Right ventricle myocardium inferior (tissue), 1 donor: ENCODE measurements around the gene NKAIN2. TPM values are rescaled to one million over a fixed set of nuclear protein-coding genes. Genes with fewer than 3 reads are reported as not detected.
"Not testable (repeated sequence)": the region's sequence is repeated elsewhere in the genome, so short reads cannot be mapped to it uniquely, and the experiment has no call there.

Source experiments
- ATAC-seq: fragments of 200-7000 bp; cut with Tn5 transposase; one replicate; pipeline ENCODE4 v1.9.1; 2020; ENCODE audit warnings: mild to moderate bottlenecking, moderate library complexity
- DNase-seq: peaks from one replicate; pipeline ENCODE4 v3.0.0; 2021; ENCODE audit errors: missing footprints
- intact Hi-C: fragments of 100-400 bp; cut with DNase I; formaldehyde crosslinking; loops from one replicate; pipeline ENCODE4 v1.11.0; 2022
- total RNA-seq: library from RNA; stranded (reverse); fragmentation: NEBNext Ultra II Directional; extraction: Animal tissue kit (Norgen Biotek cat#: 25700); gene quantifications from one replicate; pipeline ENCODE4 v1.2.1, GENCODE V29; 2021
- donor health status: DM: no; HTN: yes; CAD: no; lungs with severe emphysema.

The NKAIN2 gene
- total RNA-seq, 1 donor from 2014 or later: 0.30 TPM

GRCh38 chr6:124123617-124124209 is 320.0 kb downstream of the NKAIN2 start:
- DNase-seq (no peak), ATAC-seq (no peak)
- intact Hi-C loops: no loop called here

- no peak for DNase-seq
- no peak for ATAC-seq
- intact Hi-C loops: no loop called here
Observed at GRCh38 chr6:124131259-124131658, 327.6 kb downstream of the NKAIN2 start.

- DNase-seq (no peak), ATAC-seq (no peak)
- intact Hi-C loops: no loop called here
Observed at GRCh38 chr6:124131779-124132178, 328.1 kb downstream of the NKAIN2 start.

GRCh38 chr6:124132256-124132655 is 328.6 kb downstream of the NKAIN2 start:
- intact Hi-C loops: no loop called here
- ATAC-seq (no peak), DNase-seq (no peak)

- no peak for DNase-seq
- no peak for ATAC-seq
- intact Hi-C loops: no loop called here
Observed at GRCh38 chr6:124142852-124143251, 339.2 kb downstream of the NKAIN2 start.

- intact Hi-C loops: no loop called here
- no peak for ATAC-seq
- DNase-seq: no peak
Observed at GRCh38 chr6:124143435-124143834, 339.8 kb downstream of the NKAIN2 start.

GRCh38 chr6:124147621-124148020 is 344.0 kb downstream of the NKAIN2 start:
- DNase-seq (no peak), ATAC-seq (no peak)
- intact Hi-C loops: no loop called here

GRCh38 chr6:124148236-124148957 is 344.7 kb downstream of the NKAIN2 start:
- ATAC-seq (no peak), DNase-seq (no peak)
- intact Hi-C loops: no loop called here

GRCh38 chr6:124149646-124150045 is 346.0 kb downstream of the NKAIN2 start:
- intact Hi-C loops: no loop called here
- ATAC-seq (no peak), DNase-seq (no peak)

GRCh38 chr6:124158024-124158423 is 354.4 kb downstream of the NKAIN2 start:
- no peak for DNase-seq
- intact Hi-C loops: no loop called here
- ATAC-seq: no peak

- no peak for DNase-seq
- ATAC-seq: no peak
- intact Hi-C loops: no loop called here
Observed at GRCh38 chr6:124163676-124164075, 360.0 kb downstream of the NKAIN2 start.

- intact Hi-C loops: no loop called here
- ATAC-seq: no peak
- no peak for DNase-seq
Observed at GRCh38 chr6:124164343-124164742, 360.7 kb downstream of the NKAIN2 start.

GRCh38 chr6:124167249-124167648 is 363.6 kb downstream of the NKAIN2 start:
- intact Hi-C loops, DNase-seq, ATAC-seq: not testable (repeated sequence)

GRCh38 chr6:124190256-124190655 is 386.6 kb downstream of the NKAIN2 start:
- DNase-seq (no peak), ATAC-seq (no peak)
- intact Hi-C loops: no loop called here

- intact Hi-C loops: no loop called here
- DNase-seq (peak; percentile 8), ATAC-seq (no peak)
Observed at GRCh38 chr6:124193132-124193531, 389.5 kb downstream of the NKAIN2 start.

GRCh38 chr6:124197148-124197547 is 393.5 kb downstream of the NKAIN2 start:
- ATAC-seq: no peak
- no peak for DNase-seq
- intact Hi-C loops: no loop called here

- intact Hi-C loops: no loop called here
- DNase-seq: no peak
- ATAC-seq: no peak
Observed at GRCh38 chr6:124199286-124199685, 395.6 kb downstream of the NKAIN2 start.

- DNase-seq (no peak), ATAC-seq (no peak)
- intact Hi-C loops: no loop called here
Observed at GRCh38 chr6:124200661-124201060, 397.0 kb downstream of the NKAIN2 start.

GRCh38 chr6:124203101-124203811 is 399.6 kb downstream of the NKAIN2 start:
- DNase-seq: no peak
- intact Hi-C loops: no loop called here
- no peak for ATAC-seq

GRCh38 chr6:124203812-124204167 is 400.1 kb downstream of the NKAIN2 start:
- ATAC-seq: no peak
- intact Hi-C loops: no loop called here
- DNase-seq: no peak
